Smooth muscle cell (in vitro differentiated cells): ENCODE results near the gene KDM8. TPM values are rescaled to one million over a fixed set of nuclear protein-coding genes. Genes with fewer than 3 reads are reported as not detected.

Experiments used
- DNase-seq: peaks from one replicate; lab custom pipeline; 2025; ENCODE audit not compliant: unreplicated experiment; lab: John Stamatoyannopoulos, UW
- H2AFZ ChIP-seq: fragments of 200-600 bp; sonication (generic); 2 replicates; pipeline ENCODE4 v1.6.0; 2016; ENCODE audit warnings: antibody characterized with exemption, low read depth, mild to moderate bottlenecking
- H3F3A ChIP-seq: fragments of 200-600 bp; sonication (generic); 2 replicates; pipeline ENCODE4 v1.6.0; 2017; ENCODE audit warnings: antibody characterized with exemption, low read depth
- H3K27ac ChIP-seq: fragments of 200-600 bp; sonication (generic); 2 replicates; pipeline ENCODE4 v1.5.1; 2016; ENCODE audit warnings: low read depth, mild to moderate bottlenecking
- H3K27me3 ChIP-seq: fragments of 200-600 bp; sonication (generic); 2 replicates; pipeline ENCODE4 v1.6.1; 2016; ENCODE audit warnings: low read depth, mild to moderate bottlenecking
- H3K36me3 ChIP-seq: fragments of 200-600 bp; sonication (generic); 2 replicates; pipeline ENCODE4 v1.5.1; 2016; ENCODE audit warnings: low read depth
- H3K4me1 ChIP-seq: fragments of 200-600 bp; sonication (generic); 2 replicates; pipeline ENCODE4 v1.5.1; 2016; ENCODE audit warnings: low read depth
- H3K4me2 ChIP-seq: fragments of 200-600 bp; sonication (generic); 2 replicates; pipeline ENCODE4 v1.6.0; 2016; ENCODE audit warnings: mild to moderate bottlenecking
- H3K4me3 ChIP-seq: fragments of 200-600 bp; sonication (generic); 2 replicates; pipeline ENCODE4 v1.5.1; 2016; ENCODE audit warnings: mild to moderate bottlenecking
- H3K79me2 ChIP-seq: fragments of 200-600 bp; sonication (generic); 2 replicates; pipeline ENCODE4 v1.6.0; 2016; ENCODE audit warnings: low read depth, mild to moderate bottlenecking
- H3K9ac ChIP-seq: fragments of 200-600 bp; sonication (generic); 2 replicates; pipeline ENCODE4 v1.6.0; 2016; ENCODE audit warnings: low read depth
- H3K9me3 ChIP-seq: fragments of 200-600 bp; sonication (generic); replicated peaks from 2 replicates; pipeline ENCODE4 v1.5.1; 2016; ENCODE audit warnings: low read depth
- H4K20me1 ChIP-seq: fragments of 200-600 bp; sonication (generic); 2 replicates; pipeline ENCODE4 v1.6.0; 2016; ENCODE audit warnings: low read depth
- CTCF ChIP-seq: fragments of 200-600 bp; sonication (generic); IDR thresholded peaks from 2 replicates; pipeline ENCODE4 v1.5.1; 2017; ENCODE audit warnings: borderline replicate concordance, mild to moderate bottlenecking, antibody characterized with exemption; ENCODE audit not compliant: insufficient read depth, poor library complexity, severe bottlenecking
- WGBS: methylation state at CpG from one replicate; pipeline ENCODE4 v1.1.7; 2016; ENCODE audit warnings: low lambda C conversion rate; 5-methylcytosine and 5-hydroxymethylcytosine counted together
- polyA plus RNA-seq: library from polyadenylated mRNA; unstranded; fragments of >200 nt; fragmentation: Nextera tagmentation; extraction: Ambion mirVana; gene quantifications from 2 replicates; pipeline ENCODE4 v1.2.1, GENCODE V29; 2016
- total RNA-seq: library from RNA; depleted of rRNA; stranded (reverse); fragments of >200 nt; gene quantifications from 2 replicates; pipeline ENCODE4 v1.2.3, GENCODE V29; 2014

KDM8 gene
- total and polyA plus RNA-seq, 2 experiments from 2014 or later = 0.81 to 3.5 TPM

GRCh38 chr16:27211026-27211425, 7.7 kb downstream of the KDM8 start:
- DNase-seq = no peak
- H3K36me3 ChIP-seq = no peaks in the 10 kb centered on the region
- no peaks in the 10 kb centered on the region for H4K20me1 ChIP-seq
- no peak overlapping the region for H3K4me2 ChIP-seq
- H3K9ac ChIP-seq = no peak overlapping the region
- H3F3A ChIP-seq = no peaks in the 10 kb centered on the region
- no peaks in the 10 kb centered on the region for H3K4me1 ChIP-seq
- no peaks in the 10 kb centered on the region for H3K9me3 ChIP-seq
- no peaks in the 10 kb centered on the region for H3K27me3 ChIP-seq
- TF ChIP-seq CTCF = no peak
- H2AFZ ChIP-seq = no peak overlapping the region
- 97% methylated on average over 10 of the region's 10 CpGs for WGBS
- H3K79me2 ChIP-seq = no peaks in the 10 kb centered on the region
- H3K27ac ChIP-seq = no peak overlapping the region
- H3K4me3 ChIP-seq = no peak overlapping the region

- H3K4me3 ChIP-seq = no peak overlapping the region
- WGBS = 96% methylated on average over 19 of the region's 19 CpGs
- no peak for DNase-seq
- H3K4me2 ChIP-seq = no peak overlapping the region
- H3K79me2 ChIP-seq = no peaks in the 10 kb centered on the region
- no peak overlapping the region for H2AFZ ChIP-seq
- H3K36me3 ChIP-seq = no peaks in the 10 kb centered on the region
- no peaks in the 10 kb centered on the region for H3K4me1 ChIP-seq
- H3K27ac ChIP-seq = no peak overlapping the region
- no peaks in the 10 kb centered on the region for H4K20me1 ChIP-seq
- no peak for TF ChIP-seq CTCF
- no peaks in the 10 kb centered on the region for H3F3A ChIP-seq
- no peak overlapping the region for H3K9ac ChIP-seq
- no peaks in the 10 kb centered on the region for H3K9me3 ChIP-seq
- no peaks in the 10 kb centered on the region for H3K27me3 ChIP-seq
These were observed 11.0 kb downstream of the KDM8 start for GRCh38 chr16:27214084-27214961.

- no peak for TF ChIP-seq CTCF
- no peaks in the 10 kb centered on the region for H3K4me1 ChIP-seq
- H3K79me2 ChIP-seq = no peaks in the 10 kb centered on the region
- no peaks in the 10 kb centered on the region for H3F3A ChIP-seq
- H3K9ac ChIP-seq = no peak overlapping the region
- WGBS = 96% methylated on average over 7 of the region's 7 CpGs
- no peaks in the 10 kb centered on the region for H3K36me3 ChIP-seq
- no peaks in the 10 kb centered on the region for H3K27me3 ChIP-seq
- H2AFZ ChIP-seq = no peak overlapping the region
- H3K4me2 ChIP-seq = no peak overlapping the region
- DNase-seq = no peak
- no peaks in the 10 kb centered on the region for H3K9me3 ChIP-seq
- no peaks in the 10 kb centered on the region for H4K20me1 ChIP-seq
- H3K27ac ChIP-seq = no peak overlapping the region
- H3K4me3 ChIP-seq = no peak overlapping the region
These were observed 12.3 kb downstream of the KDM8 start for GRCh38 chr16:27215660-27216059.
